Brain microvascular endothelial cell (primary cell): Measurements from ENCODE around the gene MAMLD1.
A peak's percentile ranks its signal among the peaks of the same experiment; 100 is the strongest.

Experiments used
- DNase-seq: peaks from one replicate; pipeline ENCODE4 v3.0.0-alpha.2; 2020
- H3K27ac ChIP-seq: fragments of 250-450 bp; sonication (Bioruptor Pico); 2 replicates; pipeline ENCODE4 v1.5.1; 2020; ENCODE audit warnings: mild to moderate bottlenecking, moderate library complexity
- H3K27me3 ChIP-seq: fragments of 250-450 bp; sonication (Bioruptor Pico); replicated peaks from 2 replicates; pipeline ENCODE4 v1.5.1; 2020; ENCODE audit warnings: mild to moderate bottlenecking
- H3K36me3 ChIP-seq: fragments of 250-450 bp; sonication (Bioruptor Pico); replicated peaks from 2 replicates; pipeline ENCODE4 v1.5.1; 2020; ENCODE audit warnings: mild to moderate bottlenecking
- H3K4me3 ChIP-seq: 2 replicates; pipeline ENCODE4 v1.5.1; 2011; ENCODE audit warnings: low read depth, mild to moderate bottlenecking, control low read depth, low read length, moderate library complexity
- in situ Hi-C: cut with HindIII; loops from 2 replicates; pipeline ENCODE4 v1.10.0; 2017; ENCODE audit warnings: low sequenced_read_pairs, low pct_ligation_motif_present
- TF ChIP-seq, protein P1 (sequence below): IDR thresholded peaks from 2 replicates; pipeline ENCODE4 v1.5.1; 2011; ENCODE audit warnings: low read depth, mild to moderate bottlenecking, moderate library complexity, low read length, control low read depth, inconsistent platforms; ENCODE audit errors: missing control alignments

Gene MAMLD1

GRCh38 chrX:150546711-150547153 is 183.6 kb downstream of the MAMLD1 start:
- TF ChIP-seq, protein P1, sequence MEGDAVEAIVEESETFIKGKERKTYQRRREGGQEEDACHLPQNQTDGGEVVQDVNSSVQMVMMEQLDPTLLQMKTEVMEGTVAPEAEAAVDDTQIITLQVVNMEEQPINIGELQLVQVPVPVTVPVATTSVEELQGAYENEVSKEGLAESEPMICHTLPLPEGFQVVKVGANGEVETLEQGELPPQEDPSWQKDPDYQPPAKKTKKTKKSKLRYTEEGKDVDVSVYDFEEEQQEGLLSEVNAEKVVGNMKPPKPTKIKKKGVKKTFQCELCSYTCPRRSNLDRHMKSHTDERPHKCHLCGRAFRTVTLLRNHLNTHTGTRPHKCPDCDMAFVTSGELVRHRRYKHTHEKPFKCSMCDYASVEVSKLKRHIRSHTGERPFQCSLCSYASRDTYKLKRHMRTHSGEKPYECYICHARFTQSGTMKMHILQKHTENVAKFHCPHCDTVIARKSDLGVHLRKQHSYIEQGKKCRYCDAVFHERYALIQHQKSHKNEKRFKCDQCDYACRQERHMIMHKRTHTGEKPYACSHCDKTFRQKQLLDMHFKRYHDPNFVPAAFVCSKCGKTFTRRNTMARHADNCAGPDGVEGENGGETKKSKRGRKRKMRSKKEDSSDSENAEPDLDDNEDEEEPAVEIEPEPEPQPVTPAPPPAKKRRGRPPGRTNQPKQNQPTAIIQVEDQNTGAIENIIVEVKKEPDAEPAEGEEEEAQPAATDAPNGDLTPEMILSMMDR = no peak
- Histone ChIP-seq H3K27me3 (no peaks in the 10 kb centered on the region), H3K36me3 (no peaks in the 10 kb centered on the region), H3K4me3 (no peak overlapping the region), H3K27ac (no peak overlapping the region)
- in situ Hi-C loops = no loop called here
- no peak for DNase-seq

- H3K27ac ChIP-seq = no peak overlapping the region
- TF ChIP-seq, protein P1 = no peak
- H3K4me3 ChIP-seq = peak overlapping the region; percentile 43
- in situ Hi-C loops = no loop called here
- H3K27me3 ChIP-seq = no peaks in the 10 kb centered on the region
- peak; percentile 4 for DNase-seq
- H3K36me3 ChIP-seq = no peaks in the 10 kb centered on the region
These were observed 184.4 kb downstream of the MAMLD1 start for GRCh38 chrX:150547375-150548115.

DNA sequence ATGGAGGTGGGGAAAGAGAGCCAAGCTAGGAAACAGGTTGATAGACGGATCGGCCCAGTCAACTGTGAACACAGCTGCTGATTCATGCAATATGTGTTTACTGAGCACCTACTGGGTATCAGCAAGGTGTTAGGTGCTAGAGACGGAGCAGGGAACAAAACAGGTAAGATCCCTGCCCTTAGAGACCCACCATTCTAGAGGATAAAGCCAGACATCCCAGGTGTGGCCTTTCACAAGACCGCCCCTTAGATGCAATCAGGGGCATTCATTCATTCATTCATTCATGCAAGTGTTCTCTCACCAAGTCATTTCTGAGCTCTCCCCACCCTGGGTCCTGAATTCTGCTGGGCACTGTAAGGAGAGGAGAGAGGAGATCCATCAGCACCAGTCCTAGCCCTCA is 185.1 kb downstream of the MAMLD1 start:
- DNase-seq = no peak
- in situ Hi-C loops = no loop called here
- Histone ChIP-seq H3K4me3 (no peak overlapping the region), H3K27me3 (no peaks in the 10 kb centered on the region), H3K36me3 (no peaks in the 10 kb centered on the region), H3K27ac (no peak overlapping the region)
- TF ChIP-seq, protein P1 = no peak

- Histone ChIP-seq H3K4me3 (no peak overlapping the region), H3K27ac (no peak overlapping the region), H3K36me3 (no peaks in the 10 kb centered on the region), H3K27me3 (no peaks in the 10 kb centered on the region)
- TF ChIP-seq, protein P1 = no peak
- DNase-seq = peak; percentile 6
- in situ Hi-C loops = no loop called here
These were observed 185.6 kb downstream of the MAMLD1 start for GRCh38 chrX:150548684-150549083.

- in situ Hi-C loops = no loop called here
- DNase-seq = no peak
- Histone ChIP-seq H3K27me3 (no peaks in the 10 kb centered on the region), H3K36me3 (no peaks in the 10 kb centered on the region), H3K4me3 (no peak overlapping the region), H3K27ac (no peak overlapping the region)
- TF ChIP-seq, protein P1 = no peak
These were observed 188.8 kb downstream of the MAMLD1 start for GRCh38 chrX:150551963-150552362.

DNA sequence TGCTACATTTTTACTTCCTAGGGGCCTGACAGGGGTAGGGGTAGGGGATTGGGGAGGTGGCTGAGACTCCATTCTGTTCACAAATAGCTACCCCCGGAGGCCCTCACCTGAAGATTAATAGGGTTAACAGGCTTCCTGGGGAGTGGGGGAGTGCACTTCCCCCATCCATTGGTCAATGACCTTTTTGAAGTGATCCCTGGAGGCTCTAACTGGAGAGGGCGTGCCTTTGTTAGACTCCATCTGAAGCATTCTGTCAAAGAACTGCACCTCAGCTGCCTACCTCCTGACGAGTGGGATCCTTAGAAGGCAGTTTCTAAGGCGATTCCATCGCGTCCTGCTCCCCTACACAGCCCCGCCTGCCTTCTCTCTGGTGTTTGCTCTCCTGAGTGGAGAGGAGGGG is 195.3 kb downstream of the MAMLD1 start:
- Histone ChIP-seq H3K36me3 (no peaks in the 10 kb centered on the region), H3K27ac (no peak overlapping the region), H3K4me3 (no peak overlapping the region), H3K27me3 (no peaks in the 10 kb centered on the region)
- no peak for DNase-seq
- in situ Hi-C loops = no loop called here
- TF ChIP-seq, protein P1 = no peak
